ENCODE data around the gene CASK.

GRCh38 chrX:41670112-41670511 lies 253.2 kb downstream of the CASK start:
- TF ChIP-seq CTCF (IDR thresholded peaks at IDR 0.05; ENCODE audit: insufficient read depth, low read length) (no peak), REST (IDR thresholded peaks at IDR 0.05; ENCODE audit: insufficient replicate concordance, low read depth) (no peak), POLR2AphosphoS5 (IDR thresholded peaks at IDR 0.05; ENCODE audit: low read depth) (no peak)
